Neuronal stem cell (in vitro differentiated cells): ENCODE data around the gene NR4A2.

ENCODE experiments used
- DNase-seq: peaks from one replicate; pipeline ENCODE4 v3.0.0-alpha.2; 2013; ENCODE audit warnings: low spot score
- H2AFZ ChIP-seq: one replicate; pipeline ENCODE4 v1.6.1; 2013; ENCODE audit warnings: mild to moderate bottlenecking, low read length, inconsistent platforms
- H2AK5ac ChIP-seq: 2 replicates; pipeline ENCODE4 v1.6.1; 2013; ENCODE audit warnings: low read depth, mild to moderate bottlenecking, inconsistent platforms, low read length, moderate library complexity, mixed read lengths
- H2BK120ac ChIP-seq: 2 replicates; pipeline ENCODE4 v1.6.1; 2013; ENCODE audit warnings: low read depth, mild to moderate bottlenecking, inconsistent platforms, low read length, moderate library complexity, mixed read lengths
- H2BK12ac ChIP-seq: one replicate; pipeline ENCODE4 v1.6.1; 2013; ENCODE audit warnings: low read length, inconsistent platforms
- H2BK15ac ChIP-seq: 2 replicates; pipeline ENCODE4 v1.6.1; 2013; ENCODE audit warnings: mild to moderate bottlenecking, low read length, inconsistent platforms, mixed read lengths
- H2BK5ac ChIP-seq: one replicate; pipeline ENCODE4 v1.6.1; 2013; ENCODE audit warnings: inconsistent platforms, mild to moderate bottlenecking, low read length, moderate library complexity
- H3K14ac ChIP-seq: one replicate; pipeline ENCODE4 v1.6.1; 2013; ENCODE audit warnings: low read length, inconsistent platforms
- H3K18ac ChIP-seq: 2 replicates; pipeline ENCODE4 v1.6.1; 2013; ENCODE audit warnings: low read length, inconsistent platforms
- H3K23ac ChIP-seq: 2 replicates; pipeline ENCODE4 v1.6.1; 2013; ENCODE audit warnings: low read depth, mild to moderate bottlenecking, mixed read lengths, low read length, inconsistent platforms; ENCODE audit not compliant: poor library complexity
- H3K27ac ChIP-seq: replicated peaks from 3 replicates; pipeline ENCODE4 v1.5.1; 2013; ENCODE audit warnings: low read length, inconsistent platforms
- H3K27me3 ChIP-seq, 3 experiments: 2 replicates each; pipeline ENCODE4 v1.6.1; 2013; ENCODE audit warnings: low read length in 3 of 3, mild to moderate bottlenecking in 2 of 3, inconsistent platforms in 1 of 3, low read depth in 1 of 3, mixed read lengths in 1 of 3, moderate library complexity in 1 of 3; ENCODE audit not compliant: control insufficient read depth in 3 of 3, insufficient read depth in 3 of 3
- H3K36me3 ChIP-seq, 2 donors: replicated peaks in 1 of 2; 2 replicates each; pipeline ENCODE4 v1.6.1; 2013; ENCODE audit warnings: low read length in 2 of 2; ENCODE audit not compliant: control insufficient read depth in 2 of 2, insufficient read depth in 2 of 2
- H3K4ac ChIP-seq: 2 replicates; pipeline ENCODE4 v1.6.1; 2013; ENCODE audit warnings: inconsistent platforms, mild to moderate bottlenecking, low read length, moderate library complexity
- H3K4me1 ChIP-seq, 2 donors: 1 replicate in 1 of 2; 2 replicates in 1 of 2; pipeline ENCODE4 v1.6.1; 2013; ENCODE audit warnings: low read length in 2 of 2, low read depth in 1 of 2; ENCODE audit not compliant: control insufficient read depth in 2 of 2, insufficient read depth in 1 of 2
- H3K4me2 ChIP-seq: one replicate; pipeline ENCODE4 v1.6.1; 2013; ENCODE audit warnings: mild to moderate bottlenecking, low read length, inconsistent platforms; ENCODE audit not compliant: insufficient read depth, poor library complexity, severe bottlenecking
- H3K4me3 ChIP-seq, 2 donors: 2 replicates each; pipeline ENCODE4 v1.5.1; 2013; ENCODE audit warnings: low read length in 2 of 2, mild to moderate bottlenecking in 2 of 2, inconsistent platforms in 1 of 2, moderate library complexity in 1 of 2
- H3K79me1 ChIP-seq: one replicate; pipeline ENCODE4 v1.6.1; 2013; ENCODE audit warnings: low read depth, mild to moderate bottlenecking, inconsistent platforms, low read length, moderate library complexity
- H3K9ac ChIP-seq: one replicate; pipeline ENCODE4 v1.6.1; 2013; ENCODE audit warnings: mild to moderate bottlenecking, low read depth, low read length, inconsistent platforms; ENCODE audit not compliant: poor library complexity
- H3K9me3 ChIP-seq, 2 donors: replicated peaks in 1 of 2; 2 replicates each; pipeline versions ENCODE3 to v1.6.1; 2013; ENCODE audit warnings: low read length in 2 of 2, mild to moderate bottlenecking in 2 of 2, inconsistent platforms in 1 of 2, low read depth in 1 of 2, mixed read lengths in 1 of 2, moderate library complexity in 1 of 2; ENCODE audit not compliant: control insufficient read depth in 2 of 2, insufficient read depth in 1 of 2
- H4K8ac ChIP-seq: one replicate; pipeline ENCODE4 v1.6.1; 2013; ENCODE audit warnings: low read depth, mild to moderate bottlenecking, inconsistent platforms, low read length, moderate library complexity
- H4K91ac ChIP-seq: one replicate; pipeline ENCODE4 v1.6.1; 2013; ENCODE audit warnings: low read length, low read depth, mild to moderate bottlenecking, inconsistent platforms; ENCODE audit not compliant: poor library complexity
- WGBS, 2 donors: extraction: QIAGEN DNeasy Blood & Tissue Kit; methylation state at CpG; one replicate each; pipeline ENCODE4 v1.1.7; 2013; ENCODE audit warnings: missing lambda C conversion rate in 2 of 2, mixed read lengths in 1 of 2; ENCODE audit not compliant: insufficient read length in 2 of 2, insufficient replicate concordance in 1 of 2; ENCODE audit errors: extremely low coverage in 2 of 2; 5-methylcytosine and 5-hydroxymethylcytosine counted together

NR4A2 gene

DNA sequence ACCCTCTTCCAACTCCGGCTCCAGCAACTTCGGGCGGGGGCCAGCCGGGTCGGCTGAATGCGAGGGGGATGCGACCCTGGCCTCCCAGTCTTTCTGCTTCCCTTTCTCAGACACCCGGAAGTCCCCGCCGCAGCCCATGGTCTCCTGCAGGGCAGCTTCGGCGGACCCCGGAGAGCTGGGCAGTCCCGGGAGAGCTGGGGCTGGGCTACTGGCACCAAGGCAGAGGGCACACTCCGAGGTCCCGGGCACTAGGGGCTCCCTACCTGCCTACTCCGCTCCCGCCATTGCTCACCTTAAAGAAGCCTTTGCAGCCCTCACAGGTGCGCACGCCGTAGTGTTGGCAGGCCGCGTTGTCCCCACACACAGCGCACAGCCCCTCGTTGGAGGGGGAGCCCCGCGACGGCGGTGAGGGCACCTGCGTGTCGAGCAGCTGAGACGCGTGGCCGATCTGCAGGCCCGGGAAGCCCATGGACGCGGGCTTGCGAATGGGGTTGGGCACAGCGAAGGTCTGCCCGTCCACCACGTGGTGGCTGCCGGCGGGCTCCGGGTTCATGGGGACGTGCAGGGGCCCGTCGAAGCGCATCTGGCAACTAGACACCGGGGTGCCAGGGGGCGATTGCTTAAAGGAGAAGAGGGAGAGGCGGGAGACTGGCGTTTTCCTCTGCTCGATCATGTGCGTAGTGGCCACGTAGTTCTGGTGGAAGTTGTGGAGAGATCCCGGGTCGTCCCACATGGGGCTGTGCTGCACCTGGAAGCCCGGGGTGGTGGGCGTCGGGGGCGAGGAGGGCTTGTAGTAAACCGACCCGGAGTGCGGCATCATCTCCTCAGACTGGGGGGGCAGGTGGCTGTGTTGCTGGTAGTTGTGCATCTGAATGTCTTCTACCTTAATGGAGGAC, 3.2 kb downstream of the NR4A2 start:
- Histone ChIP-seq H3K9ac (peak overlapping the region; percentile 65), H3K79me1 (no peaks in the 10 kb centered on the region), H2BK15ac (no peak overlapping the region), H3K23ac (peak overlapping the region; percentile 56), H3K18ac (peak overlapping the region; percentile 52), H4K8ac (no peak overlapping the region), H4K91ac (no peak overlapping the region), H3K27me3 (peaks cover 44 to 86% (median 85%) of the 10 kb centered on the region in 3 experiments), H3K14ac (peak overlapping the region; percentile 75), H3K4ac (no peak overlapping the region), H3K36me3 (no peaks in the 10 kb centered on the region), H2AK5ac (peak overlapping the region; percentile 61), H2BK5ac (no peak overlapping the region), H2AFZ (peak overlapping the region; percentile 54), H3K9me3 (peaks cover 0 to 18% of the 10 kb centered on the region in 2 donors), H3K4me3 (peak overlapping the region in 1 of 2 donors; percentile 68), H3K4me1 (peaks cover 10 to 13% of the 10 kb centered on the region in 2 donors), H2BK12ac (peak overlapping the region; percentile 41), H3K4me2 (peak overlapping the region; percentile 52), H3K27ac (no peak overlapping the region), H2BK120ac (peak overlapping the region; percentile 36)
- WGBS, 2 donors: no CpG with 5 or more reads among the region's 64 CpGs
- DNase-seq: peak; percentile 14

DNA sequence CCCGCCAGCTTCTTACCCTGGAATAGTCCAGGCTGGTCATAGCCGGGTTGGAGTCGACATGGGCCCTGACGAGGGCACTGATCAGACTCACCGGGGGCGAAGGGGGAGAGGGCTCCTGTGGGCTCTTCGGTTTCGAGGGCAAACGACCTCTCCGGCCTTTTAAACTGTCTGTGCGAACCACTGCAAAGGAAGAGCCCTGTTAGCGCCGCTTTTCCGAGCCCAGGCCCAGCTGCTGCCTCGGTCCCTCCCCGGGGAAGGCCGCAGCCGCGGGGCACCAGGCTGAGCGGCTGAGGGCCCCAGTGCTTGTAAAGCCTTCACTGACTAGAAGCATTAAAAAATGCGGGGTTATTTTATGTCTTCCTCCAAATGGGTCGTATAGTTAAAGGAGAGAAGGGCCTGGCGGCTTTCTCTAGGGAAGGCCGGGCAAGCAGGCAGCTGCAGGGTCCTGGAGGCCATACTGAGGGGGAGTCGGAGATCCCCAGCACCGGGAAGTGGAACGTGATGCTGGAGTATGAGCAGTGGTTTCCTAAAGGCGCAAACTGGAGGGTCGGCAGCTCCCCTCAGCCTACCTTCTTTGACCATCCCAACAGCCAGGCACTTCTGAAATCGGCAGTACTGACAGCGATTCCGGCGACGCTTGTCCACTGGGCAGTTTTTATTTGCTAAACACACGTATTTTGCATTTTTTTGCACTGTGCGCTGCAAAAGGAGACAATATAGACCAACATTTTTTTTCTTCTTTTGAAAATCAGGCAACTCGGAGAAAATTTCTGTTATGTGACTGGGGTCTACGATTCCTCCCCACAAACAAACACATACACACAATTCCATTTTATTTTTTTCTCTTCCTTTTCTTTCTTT, 4.5 kb downstream of the NR4A2 start:
- DNase-seq: peak; percentile 36
- Histone ChIP-seq H3K27ac (no peak overlapping the region), H3K18ac (peak overlapping the region; percentile 62), H3K9ac (no peak overlapping the region), H3K4me3 (no peak overlapping the region), H2AFZ (peak overlapping the region; percentile 20), H3K23ac (no peak overlapping the region), H3K79me1 (no peaks in the 10 kb centered on the region), H2AK5ac (no peak overlapping the region), H3K27me3 (peaks cover 45 to 96% (median 88%) of the 10 kb centered on the region in 3 experiments), H3K4me1 (peaks cover 7 to 8% of the 10 kb centered on the region in 2 donors), H2BK15ac (peak overlapping the region; percentile 5), H2BK120ac (no peak overlapping the region), H3K36me3 (no peaks in the 10 kb centered on the region), H4K8ac (no peak overlapping the region), H4K91ac (no peak overlapping the region), H2BK12ac (no peak overlapping the region), H2BK5ac (peak overlapping the region; percentile 42), H3K4me2 (peak overlapping the region; percentile 41), H3K14ac (peak overlapping the region; percentile 31), H3K4ac (no peak overlapping the region), H3K9me3 (peaks cover 0 to 21% of the 10 kb centered on the region in 2 donors)
- no CpG with 5 or more reads among the region's 38 CpGs for WGBS, 2 donors

- no peak overlapping the region for H2BK15ac ChIP-seq
- no peak overlapping the region for H3K23ac ChIP-seq
- H3K9me3 ChIP-seq: peaks cover 0 to 21% of the 10 kb centered on the region in 2 donors
- DNase-seq: no peak
- peaks cover 0 to 9% of the 10 kb centered on the region in 2 donors for H3K4me1 ChIP-seq
- no peaks in the 10 kb centered on the region for H3K79me1 ChIP-seq
- H3K36me3 ChIP-seq: no peaks in the 10 kb centered on the region
- H3K4ac ChIP-seq: no peak overlapping the region
- H4K8ac ChIP-seq: no peak overlapping the region
- H3K27me3 ChIP-seq: peaks cover 50 to 100% (median 90%) of the 10 kb centered on the region in 3 experiments
- no peak overlapping the region for H2BK12ac ChIP-seq
- no peak overlapping the region for H2BK5ac ChIP-seq
- H3K9ac ChIP-seq: no peak overlapping the region
- H2AK5ac ChIP-seq: no peak overlapping the region
- no peak overlapping the region for H3K4me2 ChIP-seq
- no peak overlapping the region for H2AFZ ChIP-seq
- H4K91ac ChIP-seq: no peak overlapping the region
- no peak overlapping the region for H3K18ac ChIP-seq
- H3K4me3 ChIP-seq: no peak overlapping the region
- no peak overlapping the region for H3K14ac ChIP-seq
- no peak overlapping the region for H3K27ac ChIP-seq
- no peak overlapping the region for H2BK120ac ChIP-seq
- no CpG with 5 or more reads among the region's 12 CpGs for WGBS, 2 donors
These were observed 5.9 kb downstream of the NR4A2 start for GRCh38 chr2:156326526-156327095.
